ENCODE results near the gene SCMH1.

The SCMH1 gene

GRCh38 chr1:41102653-41103052 is 139.5 kb downstream of the SCMH1 start:
- H4K20me1 ChIP-seq (ENCODE audit: low read depth, low read length) = no peaks in the 10 kb centered on the region
- no peak overlapping the region for H3K4me3 ChIP-seq (ENCODE audit: insufficient read depth, low read length, poor library complexity, severe bottlenecking)
- no peaks in the 10 kb centered on the region for H3K9me2 ChIP-seq (replicated peaks; ENCODE audit: insufficient read depth, low read length)
- no peaks in the 10 kb centered on the region for H3K27me3 ChIP-seq (ENCODE audit: low read length)
- H3K79me2 ChIP-seq (ENCODE audit: insufficient read depth, low read length) = no peaks in the 10 kb centered on the region
- no peak overlapping the region for H3K27ac ChIP-seq (ENCODE audit: low read depth, low read length)
- no peaks in the 10 kb centered on the region for H3K36me3 ChIP-seq (ENCODE audit: low read length)
- H2AFZ ChIP-seq (ENCODE audit: low read depth, low read length, severe bottlenecking) = no peak overlapping the region
- H3K4me2 ChIP-seq (ENCODE audit: low read depth, low read length, poor library complexity, severe bottlenecking) = no peak overlapping the region
- no peak overlapping the region for H3K9ac ChIP-seq (ENCODE audit: low read length)
- no peaks in the 10 kb centered on the region for H3F3A ChIP-seq (ENCODE audit: insufficient read depth)
- TF ChIP-seq EZH2phosphoT487 (conservative IDR thresholded peaks at IDR 0.05; ENCODE audit: low read length) = no peak
- no peak for TF ChIP-seq CTCF (IDR thresholded peaks at IDR 0.05; ENCODE audit: insufficient read depth, low read length, poor library complexity, severe bottlenecking)
- no peaks in the 10 kb centered on the region for H3K9me3 ChIP-seq (ENCODE audit: insufficient read depth, low read length)

GRCh38 chr1:41101950-41102607 is 140.0 kb downstream of the SCMH1 start:
- Histone ChIP-seq H3K27ac (ENCODE audit: low read depth, low read length) (no peak overlapping the region), H2AFZ (ENCODE audit: low read depth, low read length, severe bottlenecking) (no peak overlapping the region), H4K20me1 (ENCODE audit: low read depth, low read length) (no peaks in the 10 kb centered on the region), H3K4me3 (ENCODE audit: insufficient read depth, low read length, poor library complexity, severe bottlenecking) (no peak overlapping the region), H3F3A (ENCODE audit: insufficient read depth) (no peaks in the 10 kb centered on the region), H3K9me2 (replicated peaks; ENCODE audit: insufficient read depth, low read length) (no peaks in the 10 kb centered on the region), H3K36me3 (ENCODE audit: low read length) (no peaks in the 10 kb centered on the region), H3K27me3 (ENCODE audit: low read length) (no peaks in the 10 kb centered on the region), H3K9ac (ENCODE audit: low read length) (no peak overlapping the region), H3K4me2 (ENCODE audit: low read depth, low read length, poor library complexity, severe bottlenecking) (no peak overlapping the region), H3K79me2 (ENCODE audit: insufficient read depth, low read length) (no peaks in the 10 kb centered on the region), H3K9me3 (ENCODE audit: insufficient read depth, low read length) (no peaks in the 10 kb centered on the region)
- TF ChIP-seq EZH2phosphoT487 (conservative IDR thresholded peaks at IDR 0.05; ENCODE audit: low read length) = no peak
- no peak for TF ChIP-seq CTCF (IDR thresholded peaks at IDR 0.05; ENCODE audit: insufficient read depth, low read length, poor library complexity, severe bottlenecking)

GRCh38 chr1:41101076-41101475 is 141.0 kb downstream of the SCMH1 start:
- Histone ChIP-seq H3K36me3 (ENCODE audit: low read length) (no peaks in the 10 kb centered on the region), H4K20me1 (ENCODE audit: low read depth, low read length) (no peaks in the 10 kb centered on the region), H3K9me3 (ENCODE audit: insufficient read depth, low read length) (no peaks in the 10 kb centered on the region), H3F3A (ENCODE audit: insufficient read depth) (no peaks in the 10 kb centered on the region), H3K4me3 (ENCODE audit: insufficient read depth, low read length, poor library complexity, severe bottlenecking) (no peak overlapping the region), H2AFZ (ENCODE audit: low read depth, low read length, severe bottlenecking) (no peak overlapping the region), H3K9me2 (replicated peaks; ENCODE audit: insufficient read depth, low read length) (no peaks in the 10 kb centered on the region), H3K79me2 (ENCODE audit: insufficient read depth, low read length) (no peaks in the 10 kb centered on the region), H3K9ac (ENCODE audit: low read length) (no peak overlapping the region), H3K4me2 (ENCODE audit: low read depth, low read length, poor library complexity, severe bottlenecking) (no peak overlapping the region), H3K27me3 (ENCODE audit: low read length) (no peaks in the 10 kb centered on the region), H3K27ac (ENCODE audit: low read depth, low read length) (no peak overlapping the region)
- no peak for TF ChIP-seq EZH2phosphoT487 (conservative IDR thresholded peaks at IDR 0.05; ENCODE audit: low read length)
- no peak for TF ChIP-seq CTCF (IDR thresholded peaks at IDR 0.05; ENCODE audit: insufficient read depth, low read length, poor library complexity, severe bottlenecking)
